Uterus (tissue), 4 donors: ENCODE results near the gene IAH1. TPM values are rescaled to one million over a fixed set of nuclear protein-coding genes. Genes with fewer than 3 reads are reported as not detected.
A peak's percentile ranks its signal among the peaks of the same experiment; 100 is the strongest.

Experiments used
- DNase-seq, 2 donors: peaks; one replicate each; pipeline ENCODE4 v3.0.0-alpha.2; 2019 to 2020
- H3K27ac ChIP-seq, 2 donors: fragments of 200-600 bp; sonication (generic); 1 replicate in 1 of 2; 2 replicates in 1 of 2; pipeline ENCODE4 v1.5.1; 2016 to 2018
- H3K27me3 ChIP-seq, 2 donors: fragments of 200-600 bp; sonication (generic); one replicate each; pipeline ENCODE4 v1.5.1; 2018 to 2019; ENCODE audit warnings: control low read depth in 1 of 2
- H3K36me3 ChIP-seq, 2 donors: fragments of 200-600 bp; sonication (generic); one replicate each; pipeline ENCODE4 v1.5.1; 2019; ENCODE audit warnings: control low read depth in 1 of 2
- H3K4me1 ChIP-seq, 2 donors: fragments of 200-600 bp; sonication (generic); one replicate each; pipeline ENCODE4 v1.5.1; 2018 to 2019; ENCODE audit warnings: control low read depth in 1 of 2
- H3K4me3 ChIP-seq, 2 donors: fragments of 200-600 bp; sonication (generic); 1 replicate in 1 of 2; 2 replicates in 1 of 2; pipeline ENCODE4 v1.5.1; 2018 to 2019; ENCODE audit warnings: mild to moderate bottlenecking in 1 of 2
- H3K9me3 ChIP-seq, 2 donors: fragments of 200-600 bp; sonication (generic); one replicate each; pipeline ENCODE4 v1.5.1; 2019; ENCODE audit warnings: control low read depth in 1 of 2
- CTCF ChIP-seq, 4 experiments: fragments of 200-600 bp in 2 of 4; fragments of 450-650 bp in 2 of 4; sonication (generic) in 2 of 4; IDR thresholded peaks; one replicate each; pipeline ENCODE4 v1.5.1; 2016 to 2019; ENCODE audit warnings: antibody characterized with exemption in 4 of 4, mild to moderate bottlenecking in 2 of 4, moderate library complexity in 1 of 4
- POLR2A ChIP-seq, 2 donors: fragments of 450-650 bp; IDR thresholded peaks; one replicate each; pipeline ENCODE4 v1.6.1; 2016; ENCODE audit warnings: antibody characterized with exemption in 2 of 2, mild to moderate bottlenecking in 1 of 2, moderate library complexity in 1 of 2
- intact Hi-C: fragments of 100-400 bp; cut with DNase I; formaldehyde crosslinking; loops from one replicate; pipeline ENCODE4 v1.15.1; 2023; ENCODE audit warnings: low total_unique reads
- total RNA-seq, 4 donors: library from RNA; depleted of rRNA in 3 of 4; stranded (reverse); fragments of >200 nt in 3 of 4; gene quantifications; one replicate each; pipeline versions ENCODE4 v1.1.0 to v1.2.4, GENCODE V29; 2014 to 2023
- donor health status: DM: yes; HTN: yes; CAD: no.

Gene IAH1
- total RNA-seq, 4 donors from 2014 or later, result 32.4 to 59.1 (median 38.1) TPM

- Histone ChIP-seq H3K36me3 (no peaks in the 10 kb centered on the region), H3K9me3 (no peaks in the 10 kb centered on the region), H3K27me3 (no peaks in the 10 kb centered on the region), H3K4me3 (no peak overlapping the region), H3K4me1 (no peaks in the 10 kb centered on the region), H3K27ac (no peak overlapping the region)
- intact Hi-C loops, result no loop called here
- no peak for DNase-seq
- no peak for TF ChIP-seq CTCF (IDR thresholded peaks at IDR 0.05)
Observed at GRCh38 chr2:9472511-9472910, 1.8 kb upstream of the IAH1 start.

- intact Hi-C loops, result no loop called here
- DNase-seq, result no peak
- peak overlapping the region; percentile 80 to 91 for H3K27ac ChIP-seq
- H3K4me3 ChIP-seq, result peak overlapping the region; percentile 83 to 91
- H3K27me3 ChIP-seq, result no peaks in the 10 kb centered on the region
- no peaks in the 10 kb centered on the region for H3K4me1 ChIP-seq
- TF ChIP-seq POLR2A (IDR thresholded peaks at IDR 0.05) (no peak), CTCF (IDR thresholded peaks at IDR 0.05) (no peak)
- H3K9me3 ChIP-seq, result no peaks in the 10 kb centered on the region
- no peaks in the 10 kb centered on the region for H3K36me3 ChIP-seq
Observed at GRCh38 chr2:9473308-9473984, 905 bp upstream of the IAH1 start.

- Histone ChIP-seq H3K36me3 (no peaks in the 10 kb centered on the region), H3K27ac (peak overlapping the region; percentile 80 to 91), H3K4me1 (no peaks in the 10 kb centered on the region), H3K9me3 (no peaks in the 10 kb centered on the region), H3K4me3 (peak overlapping the region; percentile 83 to 91), H3K27me3 (no peaks in the 10 kb centered on the region)
- TF ChIP-seq CTCF (IDR thresholded peaks at IDR 0.05) (no peak), POLR2A (IDR thresholded peaks at IDR 0.05) (no peak)
- intact Hi-C loops, result no loop called here
- DNase-seq, result peak; percentile 52 to 57
Observed at GRCh38 chr2:9473985-9474360, 378 bp upstream of the IAH1 start.

GRCh38 chr2:9477914-9478313 is 3.6 kb downstream of the IAH1 start:
- H3K36me3 ChIP-seq, result no peaks in the 10 kb centered on the region
- H3K9me3 ChIP-seq, result no peaks in the 10 kb centered on the region
- H3K4me1 ChIP-seq, result no peaks in the 10 kb centered on the region
- no peak for DNase-seq
- TF ChIP-seq POLR2A (IDR thresholded peaks at IDR 0.05), result no peak
- TF ChIP-seq CTCF (IDR thresholded peaks at IDR 0.05), result no peak
- no peak overlapping the region for H3K4me3 ChIP-seq
- no peak overlapping the region for H3K27ac ChIP-seq
- intact Hi-C loops, result no loop called here
- no peaks in the 10 kb centered on the region for H3K27me3 ChIP-seq

GRCh38 chr2:9478526-9478925 is 4.2 kb downstream of the IAH1 start:
- Histone ChIP-seq H3K9me3 (no peaks in the 10 kb centered on the region), H3K27me3 (no peaks in the 10 kb centered on the region), H3K36me3 (no peaks in the 10 kb centered on the region), H3K4me1 (no peaks in the 10 kb centered on the region), H3K4me3 (no peak overlapping the region), H3K27ac (no peak overlapping the region)
- TF ChIP-seq POLR2A (IDR thresholded peaks at IDR 0.05) (no peak), CTCF (IDR thresholded peaks at IDR 0.05) (no peak)
- DNase-seq, result no peak
- intact Hi-C loops, result no loop called here
